GM19467 (cell line): ENCODE measurements around the gene HYAL1.

Source experiments
- ATAC-seq: cut with Tn5 transposase; IDR thresholded peaks from one replicate; pipeline ENCODE4 v1.9.1; 2021; ENCODE audit warnings: mild to moderate bottlenecking, moderate library complexity; ENCODE audit not compliant: unreplicated experiment

The HYAL1 gene

DNA sequence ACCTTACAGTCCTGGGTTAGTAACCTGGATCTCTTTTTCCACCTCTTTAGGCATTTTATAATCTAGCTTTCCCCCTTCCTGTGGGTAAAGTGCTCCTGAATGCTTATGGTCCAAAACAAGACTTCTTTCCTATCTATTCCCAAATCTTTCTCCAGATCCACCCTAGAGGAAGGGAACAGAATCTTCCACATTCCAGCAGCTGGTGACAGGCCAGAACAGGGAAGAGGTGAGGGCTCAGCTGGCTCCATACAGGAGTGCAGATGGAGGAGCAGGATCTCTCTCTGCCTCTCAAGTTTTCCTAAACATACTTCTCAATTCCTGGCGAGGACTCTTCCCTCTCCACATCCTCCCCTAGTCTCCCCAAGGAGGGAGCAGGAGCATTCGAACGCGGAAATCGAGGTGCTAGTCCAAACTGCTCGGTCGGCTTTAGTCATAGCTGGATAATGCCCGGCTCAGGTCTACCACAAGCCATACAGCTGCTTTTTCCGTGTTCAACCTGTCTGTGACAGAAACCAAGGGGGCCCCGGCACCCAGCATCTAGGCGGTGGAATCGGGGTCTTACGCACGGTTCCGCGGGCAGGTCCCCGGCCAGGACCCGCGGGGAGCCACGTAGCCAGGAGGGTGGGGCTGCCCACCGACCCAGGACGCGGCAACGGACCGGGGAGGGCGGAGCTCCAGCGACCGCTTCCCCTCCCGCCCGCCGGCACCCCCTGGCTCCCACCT is 33.2 kb upstream of the HYAL1 start:
- ATAC-seq = peak; percentile 32

DNA sequence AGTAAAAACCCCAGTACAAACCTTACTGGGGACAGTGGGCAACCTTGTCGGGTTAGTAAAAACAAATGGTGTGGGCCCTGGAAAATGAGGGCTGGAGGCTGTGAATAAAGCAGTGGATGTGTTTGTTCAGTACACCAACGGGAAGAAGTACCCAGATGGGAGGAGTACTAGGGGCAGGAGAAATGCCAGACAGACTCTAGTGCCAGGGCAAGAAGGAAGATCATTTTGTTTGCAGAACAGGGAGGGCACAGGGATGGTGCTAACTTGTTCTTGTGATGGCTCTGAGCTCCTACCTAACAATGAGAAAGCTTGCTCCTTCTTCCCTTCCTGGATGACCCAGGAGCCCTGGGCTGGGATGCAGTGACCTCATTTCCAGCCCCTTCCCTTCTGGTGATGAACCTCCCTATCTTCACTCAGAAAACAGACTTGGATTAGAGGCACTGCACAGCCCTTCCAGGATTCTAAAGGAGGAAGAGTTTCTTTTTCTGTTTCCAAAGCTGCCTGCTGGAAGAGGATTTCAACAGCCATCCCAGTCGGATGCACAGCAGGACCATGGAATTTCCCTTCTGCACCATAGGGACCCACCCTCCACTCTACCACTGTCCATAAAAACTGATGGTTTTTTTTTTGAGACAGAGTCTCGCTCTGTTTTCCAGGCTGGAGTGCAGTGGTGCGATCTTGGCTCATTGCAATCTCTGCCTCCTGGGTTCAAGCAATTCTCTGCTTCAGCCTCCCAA is 31.1 kb upstream of the HYAL1 start:
- no peak for ATAC-seq

DNA sequence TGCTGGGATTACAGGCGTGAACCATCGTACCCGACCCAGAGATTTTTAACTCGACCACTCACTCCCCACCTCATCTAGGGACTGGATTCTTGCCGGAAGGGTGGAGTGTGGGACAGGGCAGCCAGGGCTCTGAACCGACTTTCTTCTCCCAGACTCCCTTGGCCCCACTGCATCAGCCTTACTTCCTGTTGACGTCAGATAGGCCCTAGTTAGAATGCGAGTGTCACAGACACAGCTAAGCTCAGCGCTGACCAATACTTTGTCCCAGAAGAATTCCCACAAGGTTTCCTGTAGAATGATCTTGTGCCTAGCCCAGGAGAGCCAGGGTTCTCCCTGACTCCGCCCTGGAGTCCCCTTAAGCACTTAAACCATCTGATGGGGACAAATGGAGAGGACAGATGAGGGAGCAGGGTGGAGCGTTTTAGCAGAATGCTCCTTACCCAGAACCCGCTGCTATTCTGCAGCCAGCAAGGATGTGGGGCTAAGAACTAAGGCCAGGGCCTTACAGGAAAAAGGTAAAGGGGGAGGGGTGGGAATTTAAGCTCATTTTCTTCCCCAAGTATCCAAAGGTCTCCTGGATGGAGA is 30.5 kb upstream of the HYAL1 start:
- no peak for ATAC-seq

DNA sequence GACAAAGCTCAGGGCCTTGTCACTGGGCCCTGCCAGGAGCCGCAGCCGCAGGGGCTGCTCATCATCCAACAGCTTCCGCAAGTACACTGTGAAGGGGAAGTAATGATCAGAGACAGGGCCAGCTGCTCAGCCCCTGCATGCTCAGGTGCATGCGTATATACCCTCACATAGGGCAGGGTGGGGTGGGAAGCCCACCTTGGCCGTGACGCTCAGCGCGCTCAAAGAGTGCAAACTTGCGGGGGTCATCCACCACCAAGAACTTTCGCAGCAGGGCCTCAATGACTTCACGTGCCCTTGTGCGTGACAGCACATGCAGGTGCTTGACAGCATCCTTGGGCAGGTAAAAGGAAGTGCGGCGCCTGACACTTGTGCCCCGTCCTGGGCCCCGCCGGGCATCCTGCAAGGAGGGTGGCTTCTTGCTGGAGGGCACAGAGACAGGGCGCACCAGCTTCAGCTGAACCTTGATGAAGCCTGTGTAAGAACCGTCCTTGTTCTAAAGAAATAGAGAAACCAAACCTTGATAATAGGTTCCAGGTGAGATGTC is 28.1 kb upstream of the HYAL1 start:
- ATAC-seq = no peak

DNA sequence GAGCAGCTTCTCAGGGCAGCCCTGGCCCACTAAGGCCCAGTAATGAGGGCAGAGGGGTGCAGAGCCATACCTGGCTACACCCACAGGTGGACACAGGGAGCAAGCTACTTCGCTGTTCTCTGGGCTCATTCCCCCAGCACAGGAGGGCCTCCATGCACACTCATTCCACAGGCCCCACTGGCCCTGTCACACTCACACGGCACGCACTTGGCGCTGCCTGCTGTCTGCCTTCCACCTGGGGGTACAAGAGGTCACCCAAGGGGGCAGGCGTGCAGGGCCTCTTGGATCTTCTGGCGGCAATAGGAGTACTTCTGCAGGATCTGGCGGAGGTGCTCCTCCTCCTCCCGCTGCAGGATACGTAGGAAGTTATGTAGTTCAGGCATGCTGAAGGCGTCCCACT is 27.0 kb upstream of the HYAL1 start:
- ATAC-seq = no peak

GRCh38 chr3:50327943-50328691 is 24.7 kb upstream of the HYAL1 start, which contains the start of gene TUSC2:
TSS of gene TUSC2 (minus strand) at chr3:50328223. CDS start at chr3:50328099, 124 bp downstream.
- ATAC-seq = peak; percentile 73

DNA sequence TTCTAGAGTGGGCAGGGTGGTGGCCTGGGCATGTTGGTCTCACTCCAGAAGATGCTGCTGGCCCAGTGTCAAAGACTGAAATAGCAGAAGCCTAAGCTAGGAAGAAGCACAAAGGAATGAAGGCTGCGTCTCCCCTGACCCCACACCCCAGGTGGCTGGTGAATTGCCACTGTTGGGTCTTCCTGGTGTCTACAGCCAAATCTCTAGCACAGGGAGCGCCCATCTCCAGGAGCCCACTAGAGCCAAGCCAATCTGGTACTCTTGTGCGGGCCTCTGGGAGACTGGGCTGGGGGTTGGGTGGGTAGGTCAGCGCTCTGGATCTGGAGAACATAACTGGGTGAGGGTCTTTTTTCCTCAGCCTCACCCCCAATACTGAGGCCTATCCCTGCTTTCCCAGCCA is 23.8 kb upstream of the HYAL1 start:
- no peak for ATAC-seq

DNA sequence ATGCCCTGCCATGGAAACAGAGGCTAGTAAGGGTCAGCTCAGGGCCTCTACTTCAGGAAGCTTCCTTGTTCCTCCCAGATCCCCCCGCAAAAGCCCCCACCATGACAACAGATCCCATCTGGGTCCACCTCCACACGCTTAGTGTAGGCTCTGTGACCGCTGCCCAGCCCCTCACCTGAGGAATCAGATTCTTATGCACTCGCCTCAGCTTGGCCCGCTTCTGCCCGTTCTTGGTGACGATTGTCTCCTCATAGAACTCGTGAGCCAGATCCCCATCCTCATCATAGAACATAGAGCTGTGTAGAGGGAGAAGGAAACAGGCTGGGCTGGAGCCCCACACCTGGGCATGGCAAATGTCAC is 22.8 kb upstream of the HYAL1 start:
- ATAC-seq = no peak

DNA sequence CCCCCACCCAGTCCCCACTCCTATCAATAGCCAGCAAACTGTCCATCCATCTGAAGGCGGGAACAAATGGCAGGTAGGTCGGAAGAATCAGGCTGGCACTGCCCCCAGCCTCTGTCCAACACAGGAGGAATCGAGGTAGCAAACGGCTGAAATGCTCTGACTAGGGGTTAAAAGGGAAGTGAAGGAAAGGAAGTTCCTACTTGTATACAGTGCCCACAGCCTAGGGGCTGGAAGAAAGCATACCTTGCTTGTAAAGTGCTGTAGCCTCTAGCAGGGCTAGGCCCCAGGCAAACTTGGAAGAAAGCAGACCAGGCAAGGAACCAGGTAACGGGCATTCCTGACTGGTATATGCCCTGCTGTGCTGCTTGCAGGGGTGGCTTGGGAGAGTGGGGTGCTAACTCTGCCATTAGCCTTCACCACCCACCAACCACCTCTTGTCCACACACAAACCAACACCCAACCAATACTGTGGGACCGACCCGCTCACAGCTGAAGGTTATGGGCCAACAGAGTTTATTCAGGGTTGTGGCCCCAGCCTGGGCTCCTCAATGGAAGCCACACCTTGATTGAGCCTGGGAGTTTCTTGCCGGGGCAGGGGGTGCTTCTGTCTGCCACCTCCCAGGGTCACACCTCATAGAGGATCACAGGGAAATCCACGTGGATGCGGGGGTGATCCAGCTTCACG is 22.3 kb upstream of the HYAL1 start:
- no peak for ATAC-seq

GRCh38 chr3:50325113-50325480 is 21.7 kb upstream of the HYAL1 start:
- ATAC-seq = no peak

GRCh38 chr3:50324351-50325112 is 21.2 kb upstream of the HYAL1 start:
- ATAC-seq = no peak

DNA sequence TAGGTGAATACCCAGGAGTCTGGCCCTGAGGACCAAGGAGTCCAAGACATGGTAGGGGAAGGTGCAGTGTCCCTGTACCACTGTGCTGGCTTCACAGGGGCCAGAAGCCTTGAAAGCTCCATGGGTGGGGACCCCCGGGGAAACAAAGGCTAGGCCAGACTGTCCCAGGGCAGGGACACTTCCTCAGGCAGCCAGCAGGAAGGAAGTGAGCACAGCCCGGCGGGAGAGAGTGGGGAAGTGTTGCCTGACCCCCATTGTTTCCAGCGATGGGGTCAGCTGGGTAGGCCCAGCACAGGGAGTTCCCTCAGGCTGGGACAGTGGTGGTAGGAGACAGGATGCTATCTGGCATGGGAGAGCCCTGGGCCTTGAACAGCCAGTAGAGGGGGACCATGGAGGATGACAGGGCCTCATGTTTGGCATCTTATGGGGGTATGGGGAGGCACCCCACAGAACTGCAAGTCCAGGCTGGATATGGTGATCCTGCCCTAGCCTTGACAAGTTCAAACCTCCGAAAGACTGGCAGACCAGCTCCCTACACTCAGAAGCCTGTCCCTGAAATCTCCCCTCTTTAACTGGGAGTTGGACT is 20.3 kb upstream of the HYAL1 start:
- no peak for ATAC-seq

DNA sequence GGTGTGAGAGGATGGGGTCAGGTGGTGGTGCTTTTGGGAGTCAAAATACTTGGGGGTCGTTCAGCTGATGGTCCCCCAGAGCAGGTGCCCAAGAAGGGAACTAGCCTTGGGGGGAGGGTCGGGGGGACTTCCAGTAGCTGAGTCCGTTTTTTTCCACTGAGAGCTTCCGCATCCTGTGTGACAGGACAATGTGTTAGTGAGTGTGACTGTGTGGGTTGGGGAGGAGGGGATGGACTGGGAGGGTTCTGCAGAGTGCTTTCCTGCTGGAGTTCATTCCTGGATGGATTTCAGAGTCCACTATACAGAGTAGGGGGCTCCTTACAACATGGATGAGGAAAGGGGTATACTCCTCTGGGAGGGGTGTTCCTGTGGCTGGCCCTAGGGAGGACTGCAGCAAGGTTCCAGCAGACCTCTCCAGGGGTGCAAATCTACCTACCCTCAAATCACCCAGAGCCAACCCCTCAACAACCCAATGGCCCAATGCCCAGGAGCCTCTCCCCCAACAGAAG is 19.8 kb upstream of the HYAL1 start:
- no peak for ATAC-seq

DNA sequence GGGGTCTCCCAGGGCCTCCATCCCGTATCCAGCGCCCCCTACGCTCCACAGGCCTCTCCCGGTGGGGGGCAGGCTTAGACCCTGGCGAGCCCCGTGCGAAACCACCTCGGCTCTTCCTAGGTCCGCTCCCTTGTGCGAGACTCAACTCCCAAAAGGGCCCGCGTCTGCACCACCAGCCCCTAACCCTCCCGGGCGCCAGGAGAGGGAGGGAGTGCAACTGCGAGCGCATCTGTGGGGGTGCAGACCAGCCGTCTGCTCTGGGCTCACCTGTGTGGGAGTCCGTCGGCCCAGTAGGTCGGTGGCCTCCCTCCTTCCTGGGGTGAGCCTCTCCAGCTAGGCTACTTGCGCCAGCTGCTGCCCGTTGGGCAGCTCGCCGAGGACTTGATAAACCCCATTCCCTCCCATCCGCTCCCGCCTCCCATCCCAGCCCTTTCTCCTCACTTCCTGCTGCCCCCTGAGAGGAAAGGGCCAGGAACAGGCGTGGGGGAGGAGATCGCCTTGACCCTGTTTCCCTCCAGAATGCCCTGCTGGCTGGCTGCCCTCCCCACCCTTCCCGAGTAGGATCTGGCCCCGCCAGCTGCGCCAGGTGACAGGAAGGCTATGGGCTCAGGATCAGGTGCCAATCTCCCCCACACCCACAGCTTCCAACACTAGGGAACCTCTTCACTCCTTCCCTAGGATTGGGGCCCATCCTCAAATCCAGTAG is 19.2 kb upstream of the HYAL1 start, which contains the start of gene HYAL2:
Gene HYAL2 (minus strand): TSS at position 360 of the 706 bp plus-strand sequence. CDS start 2,256 bp downstream, outside the sequence.
- no peak for ATAC-seq

- ATAC-seq = no peak
These were observed 18.7 kb upstream of the HYAL1 start for GRCh38 chr3:50322115-50322385.

GRCh38 chr3:50321336-50322114 is 18.2 kb upstream of the HYAL1 start:
- ATAC-seq = peak; percentile 70

DNA sequence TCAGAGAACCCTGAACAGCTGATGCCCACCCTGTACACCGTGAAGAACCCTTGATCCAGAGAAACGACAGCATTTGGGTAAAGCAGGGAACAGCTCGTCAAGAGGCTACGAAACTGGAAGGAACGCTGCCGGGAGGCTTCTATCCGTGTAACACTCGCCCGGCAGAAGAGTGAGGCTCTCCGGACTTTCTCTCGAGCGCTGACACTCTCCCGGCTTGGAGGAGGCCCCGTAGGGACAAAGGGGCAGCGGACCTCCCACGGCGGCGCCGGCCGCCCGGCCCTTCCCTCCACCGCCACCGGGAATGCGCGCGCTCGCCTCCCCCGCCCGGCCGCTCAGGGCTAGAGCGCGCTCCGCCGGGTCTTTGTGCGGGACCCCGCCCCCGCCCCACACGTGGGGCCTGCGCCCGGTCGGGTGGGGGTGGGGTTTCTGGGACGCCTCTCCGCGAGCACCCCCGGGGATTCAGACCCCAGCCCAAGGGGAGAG is 17.5 kb upstream of the HYAL1 start:
- ATAC-seq = peak; percentile 33
